Heart left ventricle (tissue), 16 donors: ENCODE data around the gene RAB3GAP2. TPM values are rescaled to one million over a fixed set of nuclear protein-coding genes. Genes with fewer than 3 reads are reported as not detected.
"Not testable (repeated sequence)": the region's sequence is repeated elsewhere in the genome, so short reads cannot be mapped to it uniquely, and the experiment has no call there.

Experiments
- ATAC-seq, 4 donors: fragments of 200-7000 bp; cut with Tn5 transposase; one replicate each; pipeline ENCODE4 v1.9.1; 2020 to 2022; ENCODE audit warnings: moderate library complexity in 4 of 4, mild to moderate bottlenecking in 3 of 4, moderate number of reproducible peaks in 1 of 4
- DNase-seq, 5 donors: peaks; one replicate each; pipeline ENCODE4 v3.0.0-alpha.2; 2020
- H3K27ac ChIP-seq, 12 donors: fragments of 200-600 bp; sonication (generic) in 4 of 12; one replicate each; pipeline versions ENCODE4 v1.5.0 to v1.8.0; 2016 to 2022; ENCODE audit warnings: mild to moderate bottlenecking in 2 of 12
- H3K27me3 ChIP-seq, 9 donors: fragments of 200-600 bp; sonication (generic) in 2 of 9; one replicate each; pipeline versions ENCODE4 v1.5.1 to v1.8.0; 2016 to 2022; ENCODE audit warnings: mild to moderate bottlenecking in 3 of 9
- H3K36me3 ChIP-seq, 9 donors: fragments of 200-600 bp; sonication (generic) in 2 of 9; one replicate each; pipeline versions ENCODE4 v1.5.0 to v1.8.0; 2018 to 2022; ENCODE audit warnings: mild to moderate bottlenecking in 2 of 9
- H3K4me1 ChIP-seq, 12 donors: fragments of 200-600 bp; sonication (generic) in 4 of 12; one replicate each; pipeline versions ENCODE4 v1.5.0 to v1.8.0; 2016 to 2022; ENCODE audit warnings: mild to moderate bottlenecking in 3 of 12
- H3K4me3 ChIP-seq, 12 donors: fragments of 200-600 bp; sonication (generic) in 4 of 12; one replicate each; pipeline versions ENCODE4 v1.5.0 to v1.8.0; 2017 to 2022; ENCODE audit warnings: mild to moderate bottlenecking in 9 of 12, moderate library complexity in 4 of 12
- H3K9me3 ChIP-seq, 12 donors: fragments of 200-600 bp; sonication (generic) in 4 of 12; one replicate each; pipeline versions ENCODE4 v1.5.0 to v1.8.0; 2016 to 2022; ENCODE audit warnings: mild to moderate bottlenecking in 1 of 12
- POLR2A ChIP-seq, 2 donors: fragments of 450-650 bp; IDR thresholded peaks; one replicate each; pipeline ENCODE4 v1.6.1; 2017; ENCODE audit warnings: antibody characterized with exemption in 2 of 2, mild to moderate bottlenecking in 2 of 2, moderate library complexity in 2 of 2
- WGBS, 4 donors: extraction: QIAGEN DNeasy Blood & Tissue Kit in 2 of 4; methylation state at CpG; one replicate each; pipeline versions ENCODE4 v1.1.5 to v1.1.7; 2013 to 2018; 5-methylcytosine and 5-hydroxymethylcytosine counted together
- intact Hi-C, 10 donors: fragments of 100-400 bp; cut with DNase I; formaldehyde crosslinking; loops; one replicate each; pipeline versions ENCODE4 v1.11.1 to v1.14.2; 2022
- polyA plus RNA-seq, 2 donors: library from polyadenylated mRNA; stranded (reverse); fragments of 200-250 nt; gene quantifications; one replicate each; pipeline ENCODE4 v1.2.3, GENCODE V29; 2013
- total RNA-seq, 9 donors: library from RNA; depleted of rRNA in 2 of 9; stranded (reverse); fragments of >200 nt in 2 of 9; fragmentation: NEBNext Ultra II Directional in 3 of 9; extraction: Animal tissue kit (Norgen Biotek cat#: 25700) in 3 of 9; gene quantifications; one replicate each; pipeline versions ENCODE4 v1.1.0 to v1.2.4, GENCODE V29; 2016 to 2023
- TF ChIP-seq, protein P1 (sequence below), 12 donors: fragments of 200-600 bp; sonication (generic) in 4 of 12; IDR thresholded peaks; one replicate each; pipeline versions ENCODE4 v1.5.0 to v1.8.0; 2018 to 2022; ENCODE audit warnings: antibody characterized with exemption in 12 of 12, mild to moderate bottlenecking in 5 of 12
- donor health status: ischemic (EF 13 %, LVEDD 7.1; RV severe dilation, severe dysfunction).
- donor health status: healthy with polysubstance abuse.
- donor health status: DM: no; HTN: yes; CAD: no.
- donor health status: DM: no; HTN: no; CAD: no.
- donor health status: ischemic (EF 25% LVEDD 6.9; RV normal size, moderate dysfunction).
- donor health status: ischemic (EF 25% LVEDD 5.7; RV mildly dilated, moderate dysfunction).
- donor health status: healthy.
- donor health status: DM: yes; HTN: yes; CAD: no.
- donor health status: ischemic (EF 35%, LVEDD 5.7; RV mildly dilated, moderate dysfunction).
- donor health status: nonischemic (EF 11% LVEDD 7.7; RV severe dilation, severe dysfunction).
- donor health status: DM: yes; HTN: yes; CAD: no.
- donor health status: PGD.
- donor health status: ischemic (EF 29% LVEDD 5.4; RV normal size, mild dysfunction).
- donor health status: nonischemic (EF 23%, LVEDD 6.1; RV moderate dilation, normal function).

Gene RAB3GAP2
- total and polyA plus RNA-seq, 11 donors, result 6.5 to 39.3 (median 24.7) TPM

DNA sequence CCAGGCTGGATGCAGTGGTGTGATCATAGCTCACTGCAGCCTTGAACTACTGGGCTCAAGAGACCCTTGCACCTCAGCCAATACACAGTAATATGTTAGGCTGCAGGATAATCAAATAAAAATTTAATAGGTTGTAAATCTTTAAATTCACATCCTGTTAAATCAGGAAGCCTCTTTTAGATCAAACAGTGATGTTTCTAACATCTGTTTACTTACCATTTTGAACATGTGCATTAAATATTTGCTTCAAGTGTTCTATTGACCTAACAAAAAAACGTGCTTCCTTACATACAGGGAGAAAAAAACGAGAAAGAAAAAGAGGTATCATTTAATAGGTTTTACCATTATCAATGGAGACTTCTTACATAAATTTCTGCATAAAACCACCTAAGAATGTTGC, 107.7 kb downstream of the RAB3GAP2 start:
- no peak for ATAC-seq
- intact Hi-C loops, result no loop called here
- 50 to 62% (median 51%) methylated on average over 2 of the region's 2 CpGs for WGBS, 4 donors

DNA sequence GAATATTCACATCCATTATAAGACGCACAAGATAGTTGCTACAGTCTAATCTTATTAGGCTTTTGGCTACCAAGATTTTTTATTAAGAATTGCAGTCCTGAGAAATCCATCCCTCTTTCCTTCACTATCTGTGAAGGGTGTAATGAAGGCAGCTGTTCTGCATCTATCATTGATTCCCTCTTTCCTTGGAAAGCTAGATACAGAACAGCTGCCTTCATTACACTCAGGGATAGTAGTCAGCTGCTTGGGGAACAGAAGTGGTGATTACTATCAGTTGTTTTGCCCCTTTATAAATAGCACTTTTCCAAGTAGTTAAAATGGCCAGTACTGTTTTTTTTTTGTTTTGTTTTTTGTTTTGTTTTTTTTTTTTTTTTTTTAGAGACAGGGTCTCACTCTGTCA, 108.1 kb downstream of the RAB3GAP2 start:
- Histone ChIP-seq H3K4me1 (peaks cover 0 to 5% (median 0%) of the 10 kb centered on the region in 12 donors), H3K36me3 (peaks cover 0 to 90% (median 85%) of the 10 kb centered on the region in 9 donors), H3K9me3 (no peaks in the 10 kb centered on the region), H3K4me3 (no peak overlapping the region), H3K27ac (no peak overlapping the region), H3K27me3 (no peaks in the 10 kb centered on the region)
- ATAC-seq (peak in 1 of 4 donors; percentile 76), DNase-seq (no peak)
- 81 to 97% (median 88%) methylated on average over 1 of the region's 1 CpG for WGBS, 4 donors
- intact Hi-C loops, result no loop called here
- TF ChIP-seq POLR2A (IDR thresholded peaks at IDR 0.05), result no peak
- TF ChIP-seq, protein P1, sequence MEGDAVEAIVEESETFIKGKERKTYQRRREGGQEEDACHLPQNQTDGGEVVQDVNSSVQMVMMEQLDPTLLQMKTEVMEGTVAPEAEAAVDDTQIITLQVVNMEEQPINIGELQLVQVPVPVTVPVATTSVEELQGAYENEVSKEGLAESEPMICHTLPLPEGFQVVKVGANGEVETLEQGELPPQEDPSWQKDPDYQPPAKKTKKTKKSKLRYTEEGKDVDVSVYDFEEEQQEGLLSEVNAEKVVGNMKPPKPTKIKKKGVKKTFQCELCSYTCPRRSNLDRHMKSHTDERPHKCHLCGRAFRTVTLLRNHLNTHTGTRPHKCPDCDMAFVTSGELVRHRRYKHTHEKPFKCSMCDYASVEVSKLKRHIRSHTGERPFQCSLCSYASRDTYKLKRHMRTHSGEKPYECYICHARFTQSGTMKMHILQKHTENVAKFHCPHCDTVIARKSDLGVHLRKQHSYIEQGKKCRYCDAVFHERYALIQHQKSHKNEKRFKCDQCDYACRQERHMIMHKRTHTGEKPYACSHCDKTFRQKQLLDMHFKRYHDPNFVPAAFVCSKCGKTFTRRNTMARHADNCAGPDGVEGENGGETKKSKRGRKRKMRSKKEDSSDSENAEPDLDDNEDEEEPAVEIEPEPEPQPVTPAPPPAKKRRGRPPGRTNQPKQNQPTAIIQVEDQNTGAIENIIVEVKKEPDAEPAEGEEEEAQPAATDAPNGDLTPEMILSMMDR (IDR thresholded peaks at IDR 0.05), result no peak

More for the DNA sequence above, 107.7 kb downstream of the RAB3GAP2 start:
- Histone ChIP-seq H3K27me3 (no peaks in the 10 kb centered on the region), H3K36me3 (peaks cover 0 to 90% (median 85%) of the 10 kb centered on the region in 9 donors), H3K4me1 (peaks cover 0 to 5% (median 0%) of the 10 kb centered on the region in 12 donors), H3K4me3 (no peak overlapping the region), H3K9me3 (no peaks in the 10 kb centered on the region), H3K27ac (no peak overlapping the region)
- no peak for DNase-seq
- TF ChIP-seq, protein P1 (IDR thresholded peaks at IDR 0.05), result no peak
- TF ChIP-seq POLR2A (IDR thresholded peaks at IDR 0.05), result no peak

DNA sequence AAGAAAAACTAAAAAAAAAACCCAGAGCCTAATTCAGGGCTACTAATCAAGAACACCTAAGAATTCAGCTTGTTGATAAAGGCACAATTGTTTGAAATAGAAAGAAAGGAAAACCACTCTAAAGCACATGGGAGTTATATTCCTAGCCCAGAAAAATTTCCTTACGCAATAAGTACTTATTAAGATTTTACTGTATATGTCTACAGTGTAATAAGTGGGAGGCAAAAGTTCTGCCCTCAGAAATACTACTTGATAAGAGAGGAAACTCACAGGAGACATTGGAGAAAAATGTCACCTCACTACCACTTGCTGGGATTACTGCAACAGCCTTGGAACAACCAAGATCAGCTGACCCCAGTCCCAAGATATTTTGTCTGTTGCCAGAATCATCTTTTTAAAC, 112.2 kb downstream of the RAB3GAP2 start:
- TF ChIP-seq POLR2A (IDR thresholded peaks at IDR 0.05), result no peak
- TF ChIP-seq, protein P1 (IDR thresholded peaks at IDR 0.05), result no peak
- Histone ChIP-seq H3K4me1 (peaks cover 0 to 5% (median 0%) of the 10 kb centered on the region in 12 donors), H3K27me3 (no peaks in the 10 kb centered on the region), H3K36me3 (peaks cover 0 to 90% (median 83%) of the 10 kb centered on the region in 9 donors), H3K9me3 (no peaks in the 10 kb centered on the region), H3K27ac (no peak overlapping the region), H3K4me3 (no peak overlapping the region)
- intact Hi-C loops, result no loop called here
- no peak for DNase-seq
- WGBS, 4 donors, result 97 to 100% (median 99%) methylated on average over 1 of the region's 1 CpG
- ATAC-seq, result no peak

DNA sequence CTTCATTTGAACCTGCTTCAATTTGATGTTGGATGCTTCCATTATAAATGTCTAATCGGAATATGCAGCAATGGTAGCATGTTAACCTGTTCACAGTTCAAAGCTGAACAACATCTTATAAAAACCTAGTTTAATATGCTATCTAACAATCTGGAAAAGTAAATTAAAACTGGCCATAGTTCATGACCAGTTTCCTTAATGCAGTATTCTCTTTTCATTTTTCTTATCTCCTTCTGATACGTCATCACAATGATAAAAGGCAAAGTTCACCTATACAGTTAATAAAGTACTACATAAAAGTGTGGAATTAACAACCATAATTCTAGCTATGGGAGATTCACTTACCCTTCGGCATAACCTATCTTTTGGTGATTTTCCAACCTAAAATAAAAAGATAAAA, 113.2 kb downstream of the RAB3GAP2 start:
- 97 to 98% (median 97%) methylated on average over 3 of the region's 3 CpGs for WGBS, 4 donors
- H3K27ac ChIP-seq, result no peak overlapping the region
- TF ChIP-seq, protein P1 (IDR thresholded peaks at IDR 0.05), result no peak
- TF ChIP-seq POLR2A (IDR thresholded peaks at IDR 0.05), result no peak
- intact Hi-C loops, result no loop called here
- DNase-seq (no peak), ATAC-seq (no peak)
- H3K4me3 ChIP-seq, result no peak overlapping the region
- H3K27me3 ChIP-seq, result no peaks in the 10 kb centered on the region
- peaks cover 0 to 4% (median 0%) of the 10 kb centered on the region in 12 donors for H3K4me1 ChIP-seq
- H3K36me3 ChIP-seq, result peaks cover 0 to 90% (median 83%) of the 10 kb centered on the region in 9 donors
- no peaks in the 10 kb centered on the region for H3K9me3 ChIP-seq

DNA sequence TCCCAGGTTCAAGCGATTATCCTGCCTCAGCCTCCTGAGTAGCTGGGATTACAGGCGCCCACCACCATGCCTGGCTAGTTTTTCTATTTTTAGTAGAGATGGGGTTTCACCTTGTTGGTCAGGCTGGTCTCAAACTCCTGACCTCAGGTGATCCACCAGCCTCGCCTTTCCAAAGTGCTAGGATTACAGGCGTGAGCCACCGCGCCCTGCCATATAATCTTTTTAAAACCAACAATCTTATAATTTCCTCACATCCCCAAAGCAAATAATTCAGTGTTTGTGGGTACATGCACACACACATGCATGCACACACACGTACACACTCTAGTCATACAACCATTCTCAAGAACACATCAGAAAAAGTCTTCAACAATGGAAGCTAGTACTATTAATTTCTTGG, 113.7 kb downstream of the RAB3GAP2 start:
- H3K9me3 ChIP-seq, intact Hi-C loops, ATAC-seq, H3K4me1 ChIP-seq, H3K4me3 ChIP-seq, DNase-seq, H3K27me3 ChIP-seq: not testable (repeated sequence)
- Histone ChIP-seq H3K36me3 (peaks cover 0 to 95% (median 85%) of the 10 kb centered on the region in 9 donors), H3K27ac (peak overlapping the region in 1 of 12 donors; percentile 33)
- 97 to 99% (median 99%) methylated on average over 7 of the region's 7 CpGs for WGBS, 4 donors
